ENCODE data around the gene CITED2.

CITED2 gene

DNA sequence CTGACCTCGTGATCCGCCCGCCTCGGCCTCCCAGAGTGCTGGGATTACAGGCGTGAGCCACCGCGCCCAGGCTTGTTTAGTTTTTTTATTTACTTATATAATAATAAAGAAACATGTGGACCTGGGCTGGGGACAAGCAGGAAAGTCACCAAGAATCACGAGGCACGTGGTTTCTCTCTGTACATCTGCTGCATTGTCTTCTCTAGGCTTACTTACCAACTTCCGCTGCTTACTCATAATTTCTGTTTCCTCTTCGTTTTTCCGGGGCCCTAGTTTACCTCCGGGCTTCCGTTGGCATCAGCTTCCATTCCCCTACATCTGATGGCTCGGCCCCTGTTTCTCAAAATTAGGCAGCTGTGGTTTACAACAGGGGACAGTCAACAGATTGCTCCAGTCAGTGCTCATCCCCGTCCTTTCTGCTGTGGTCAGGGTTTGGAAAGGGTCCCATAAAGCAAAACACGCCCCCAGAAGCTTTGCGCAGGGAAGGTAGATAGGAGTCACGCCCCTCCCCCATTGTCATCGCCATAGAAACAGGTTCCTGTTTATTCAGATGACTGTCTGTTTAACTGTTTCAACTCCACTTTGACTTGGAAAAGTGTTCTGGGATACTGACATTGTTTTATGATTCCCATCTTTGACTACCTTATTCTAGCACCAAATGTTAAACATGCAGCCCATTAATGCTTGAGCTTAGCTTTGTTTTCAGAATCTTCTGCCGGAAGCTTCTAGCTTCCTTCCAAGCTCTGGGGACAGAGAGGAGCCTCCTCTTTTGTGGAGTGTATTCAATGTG is 50.7 kb downstream of the CITED2 start:
- no peak overlapping the region for H4K8ac ChIP-seq (ENCODE audit: low read length)
- no peak overlapping the region for H3K14ac ChIP-seq (ENCODE audit: low read length in 2 of 2)
- WGBS, result 56% methylated on average over 13 of the region's 21 CpGs
- peaks cover 1% of the 10 kb centered on the region for H3K4me1 ChIP-seq (ENCODE audit: control insufficient read depth, insufficient read depth, low read depth, low read length)
- H3K4ac ChIP-seq (ENCODE audit: low read depth in 1 of 2, low read length in 2 of 2), result peak overlapping the region in 1 of 2 experiments; percentile 4
- no peak overlapping the region for H3K27ac ChIP-seq (ENCODE audit: low read length, poor library complexity, severe bottlenecking)
- H2BK12ac ChIP-seq (ENCODE audit: low read length in 2 of 2), result peak overlapping the region in 1 of 2 experiments; percentile 18
- no peak overlapping the region for H3K23ac ChIP-seq (ENCODE audit: low read length in 2 of 2)
- H4K91ac ChIP-seq (ENCODE audit: low read length), result no peak overlapping the region
- H2BK5ac ChIP-seq (ENCODE audit: low read depth, low read length, poor library complexity, severe bottlenecking), result no peak overlapping the region
- H3K27me3 ChIP-seq (ENCODE audit: control insufficient read depth in 1 of 2, insufficient read depth in 1 of 2, low read length in 2 of 2), result no peaks in the 10 kb centered on the region
- H2BK120ac ChIP-seq (ENCODE audit: low read depth, low read length), result no peak overlapping the region
- H3K4me3 ChIP-seq (ENCODE audit: insufficient read depth in 1 of 2, low read depth in 1 of 2, low read length in 2 of 2), result no peak overlapping the region
- H3K18ac ChIP-seq (ENCODE audit: low read depth in 1 of 2, low read length in 2 of 2), result peak overlapping the region in 1 of 2 experiments; percentile 40
- no peaks in the 10 kb centered on the region for H3K36me3 ChIP-seq (ENCODE audit: control insufficient read depth in 1 of 2, insufficient read depth in 2 of 2, low read depth in 1 of 2, low read length in 2 of 2)
- peak overlapping the region; percentile 61 for H2AFZ ChIP-seq (ENCODE audit: low read depth, low read length)
- H3K9ac ChIP-seq (ENCODE audit: low read length), result peak overlapping the region; percentile 74
- no peak overlapping the region for H3K4me2 ChIP-seq (ENCODE audit: low read length, poor library complexity, severe bottlenecking)
- H2AK5ac ChIP-seq (ENCODE audit: low read length, severe bottlenecking), result no peak overlapping the region
- no peaks in the 10 kb centered on the region for H3K79me1 ChIP-seq (replicated peaks; ENCODE audit: low read length, poor library complexity, severe bottlenecking)
- DNase-seq, result peak; percentile 88
- no peaks in the 10 kb centered on the region for H3K9me3 ChIP-seq (ENCODE audit: control insufficient read depth, low read length)
- no peak overlapping the region for H2BK15ac ChIP-seq (ENCODE audit: low read depth, poor library complexity, severe bottlenecking)
